Lung microvascular endothelial cell (primary cell): ENCODE measurements around the gene BLOC1S5. TPM values are rescaled to one million over a fixed set of nuclear protein-coding genes. Genes with fewer than 3 reads are reported as not detected.
"Not testable (repeated sequence)": the region's sequence is repeated elsewhere in the genome, so short reads cannot be mapped to it uniquely, and the experiment has no call there.

Experiments used
- DNase-seq, 2 donors: peaks; one replicate each; pipeline versions ENCODE4 v3.0.0 to v3.0.0-alpha.2; 2010; ENCODE audit warnings: low read depth in 2 of 2
- total RNA-seq: library from RNA; depleted of rRNA; stranded (reverse); fragments of >200 nt; gene quantifications from 2 replicates; pipeline ENCODE4 v1.2.1, GENCODE V29; 2014

BLOC1S5 gene
- total RNA-seq, 1 donor from 2014 or later, result 13.7 TPM

DNA sequence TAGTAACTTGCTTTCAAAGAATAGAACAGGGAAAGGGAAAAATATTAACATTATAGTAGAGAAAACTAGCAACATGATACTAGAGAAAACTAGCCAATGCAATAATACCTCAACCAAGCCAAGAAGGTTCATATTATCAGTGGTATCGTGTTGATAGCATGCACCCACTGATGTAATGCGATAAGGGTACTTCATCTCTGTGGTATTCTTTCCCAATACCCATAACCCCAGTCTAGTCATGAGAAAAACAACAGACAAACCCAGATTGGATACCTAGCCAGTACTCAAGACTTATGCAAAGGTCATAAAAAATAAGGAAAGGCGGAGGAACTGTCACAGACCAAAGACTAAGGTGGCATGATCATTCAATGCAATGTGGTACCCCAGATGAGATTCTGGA lies 21.0 kb downstream of the BLOC1S5 start:
- no peak for DNase-seq

DNA sequence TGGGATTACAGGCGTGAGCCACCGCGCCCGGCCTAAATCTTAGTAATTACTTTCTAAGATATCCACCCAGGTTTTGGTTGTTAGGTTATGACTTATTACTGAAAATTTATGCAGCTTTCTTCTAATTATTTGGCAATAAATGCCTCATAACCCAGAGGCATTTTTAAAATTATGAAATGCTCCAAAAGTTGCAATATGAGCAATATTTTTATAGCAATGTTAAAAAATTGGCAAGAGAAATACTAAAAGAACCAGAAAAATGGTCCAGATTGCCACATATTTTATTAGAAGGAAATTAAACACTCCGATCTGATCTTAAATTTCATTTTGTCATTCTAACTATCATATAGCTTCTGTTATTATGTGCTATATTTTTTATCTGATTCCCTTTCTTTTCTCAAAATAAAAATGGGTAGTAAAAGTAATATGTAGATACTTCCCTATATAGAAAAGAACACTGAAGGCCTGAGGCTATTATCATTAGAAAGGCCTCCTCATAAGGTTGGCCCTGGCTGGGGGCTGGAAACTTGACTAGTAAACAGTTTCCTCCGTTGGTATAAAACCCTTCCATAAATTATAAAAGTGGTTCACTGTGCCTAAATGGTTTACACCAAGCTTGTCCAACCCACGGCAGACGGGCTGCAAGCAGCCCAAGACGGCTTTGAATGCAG lies 22.1 kb downstream of the BLOC1S5 start:
- DNase-seq, result no peak

DNA sequence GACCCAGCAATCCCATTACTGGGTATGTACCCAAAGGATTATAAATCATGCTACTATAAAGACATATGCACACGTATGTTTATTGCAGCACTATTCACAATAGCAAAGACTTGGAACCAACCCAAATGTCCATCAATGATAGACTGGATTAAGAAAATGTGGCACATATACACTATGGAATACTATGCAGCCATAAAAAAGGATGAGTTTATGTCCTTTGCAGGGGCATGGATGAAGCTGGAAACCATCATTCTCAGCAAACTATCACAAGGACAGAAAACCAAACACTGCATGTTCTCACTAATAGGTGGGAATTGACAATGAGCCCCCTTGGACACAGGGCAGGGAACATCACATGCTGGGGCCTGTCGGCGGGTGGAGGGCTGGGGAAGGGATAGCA lies 30.1 kb downstream of the BLOC1S5 start:
- DNase-seq, result not testable (repeated sequence)

DNA sequence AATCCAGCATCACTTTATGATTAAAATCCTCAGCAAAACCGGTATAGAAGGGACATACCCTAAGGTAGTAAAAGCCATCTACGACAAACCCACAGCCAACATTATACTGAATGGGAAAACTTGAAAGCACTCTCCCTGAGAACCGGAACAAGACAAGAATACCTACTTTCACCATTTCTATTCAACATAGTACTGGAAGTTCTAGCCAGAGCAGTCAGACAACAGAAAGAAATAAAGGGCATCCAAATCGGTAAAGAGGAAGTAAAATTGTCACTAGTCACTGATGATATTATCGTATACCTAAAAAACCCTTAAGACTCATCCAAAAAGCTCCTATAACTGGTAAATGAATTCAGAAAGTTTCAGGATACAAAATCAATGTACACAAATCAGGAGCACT lies 33.3 kb downstream of the BLOC1S5 start:
- DNase-seq, result no peak

DNA sequence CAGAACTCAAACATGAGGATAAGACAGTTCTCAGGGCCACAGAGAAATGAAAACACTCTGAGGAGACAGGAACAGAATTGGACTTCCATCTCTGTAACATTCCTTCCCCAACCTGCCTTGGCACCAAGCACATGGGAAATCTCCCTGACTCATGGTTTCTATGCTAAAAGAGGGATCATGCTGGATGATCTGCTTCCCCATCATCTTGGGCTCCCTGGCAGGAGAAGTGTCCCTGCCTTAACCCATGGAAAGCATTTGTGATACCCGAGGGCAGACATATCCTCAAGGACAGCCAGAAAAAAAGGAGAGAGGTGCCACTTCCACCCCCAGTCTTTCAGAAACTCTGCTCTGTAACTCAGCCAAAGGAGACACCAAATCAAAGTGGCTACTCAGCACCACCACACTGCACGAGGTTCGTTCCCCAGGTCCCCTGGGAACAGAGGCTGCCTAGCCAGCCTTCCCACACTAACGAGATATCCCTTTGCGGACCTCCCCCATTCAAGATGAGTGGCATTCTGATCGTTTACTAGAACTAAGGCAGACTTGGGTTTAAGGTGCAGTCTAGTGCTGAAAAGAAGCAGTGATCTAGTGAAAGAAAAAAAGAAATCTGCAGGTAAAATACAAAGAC lies 34.8 kb downstream of the BLOC1S5 start:
- peak; percentile 16 to 34 for DNase-seq

DNA sequence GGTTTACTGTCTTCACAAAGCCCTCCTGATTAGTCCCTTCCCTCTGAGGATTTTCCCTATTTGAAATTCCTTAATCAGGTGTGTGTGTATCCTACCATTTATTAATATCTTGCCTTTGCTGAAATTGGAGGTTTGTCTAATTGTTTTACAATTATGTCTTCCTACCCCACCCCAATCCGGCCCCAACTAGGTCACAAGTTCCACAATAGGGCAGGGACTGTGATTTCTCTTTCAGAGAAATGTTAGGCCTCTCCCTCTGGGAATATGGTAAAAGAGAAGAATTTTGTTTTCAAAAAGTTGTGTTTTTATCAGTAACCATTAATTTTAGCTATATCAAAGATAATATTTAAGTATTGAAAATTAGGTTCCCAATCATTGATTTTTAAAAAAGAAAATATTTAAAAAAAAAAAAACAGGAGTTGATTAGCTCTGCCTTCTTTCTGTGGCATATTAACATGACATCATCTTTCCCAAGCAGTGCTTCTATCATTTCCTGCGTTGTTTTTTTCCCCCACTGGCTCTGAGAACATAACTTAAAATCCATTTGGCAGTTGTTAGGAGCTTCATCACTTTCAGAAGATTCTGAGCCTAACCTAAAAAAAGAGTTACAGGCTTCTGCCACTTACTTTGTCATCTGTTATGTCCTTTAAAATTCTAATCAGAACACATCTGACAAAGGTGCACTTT lies 36.1 kb downstream of the BLOC1S5 start:
- peak; percentile 79 to 84 for DNase-seq

DNA sequence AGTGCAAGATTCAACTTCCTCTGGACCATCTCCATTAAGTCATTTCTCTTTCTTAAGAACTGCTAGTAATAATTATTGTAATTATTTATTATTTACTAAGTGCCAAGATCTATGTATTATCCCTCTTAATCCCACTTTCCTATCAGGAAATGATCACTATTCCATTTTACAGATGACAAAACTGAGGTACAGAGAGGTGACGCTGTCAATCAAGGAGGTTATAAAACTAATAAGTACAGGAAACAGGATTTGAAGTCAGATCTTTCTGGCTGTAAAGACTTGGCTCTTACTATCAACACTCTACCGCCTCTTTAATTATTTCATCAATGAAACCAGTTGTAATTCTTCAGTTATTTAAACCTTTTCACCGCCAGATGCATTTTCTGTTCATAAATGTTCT lies 37.4 kb downstream of the BLOC1S5 start:
- DNase-seq, result no peak

DNA sequence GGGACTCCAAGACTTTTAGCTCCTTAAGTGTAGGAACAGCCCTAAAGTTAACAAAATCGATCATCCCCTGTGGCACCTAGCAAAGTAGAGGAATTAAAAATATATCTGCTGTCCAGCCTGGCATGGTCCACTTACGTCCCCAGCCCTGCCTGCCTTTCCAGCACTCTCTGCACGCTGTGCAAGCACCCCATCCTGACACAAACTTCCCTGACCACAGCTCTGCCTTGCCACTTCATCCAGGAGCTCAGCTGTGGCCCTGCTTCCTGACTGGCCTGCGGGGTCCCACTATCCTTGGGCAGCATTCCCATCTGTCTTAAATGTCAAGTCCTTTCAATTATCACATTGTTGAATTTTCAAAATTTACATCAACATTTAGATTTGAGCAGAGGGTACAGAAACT lies 39.0 kb downstream of the BLOC1S5 start:
- no peak for DNase-seq

DNA sequence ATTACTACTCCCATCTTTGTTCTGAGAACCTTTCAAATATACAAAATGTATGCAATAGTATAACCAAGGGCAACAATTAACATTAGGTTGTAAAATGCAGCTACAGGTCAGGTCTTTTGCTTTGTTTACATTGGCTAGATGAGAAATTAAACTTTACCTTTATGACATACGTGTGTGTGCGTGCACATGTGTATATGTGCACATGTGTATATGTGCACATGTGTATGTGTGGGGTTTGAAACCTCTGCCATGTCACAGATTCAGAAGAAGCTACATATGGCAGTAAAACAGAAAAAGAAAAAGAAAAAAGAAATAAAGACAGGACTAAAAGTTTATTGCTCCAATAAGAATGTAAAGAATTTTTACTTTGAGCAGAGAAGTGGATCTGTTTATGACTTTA lies 40.6 kb downstream of the BLOC1S5 start:
- DNase-seq, result no peak

DNA sequence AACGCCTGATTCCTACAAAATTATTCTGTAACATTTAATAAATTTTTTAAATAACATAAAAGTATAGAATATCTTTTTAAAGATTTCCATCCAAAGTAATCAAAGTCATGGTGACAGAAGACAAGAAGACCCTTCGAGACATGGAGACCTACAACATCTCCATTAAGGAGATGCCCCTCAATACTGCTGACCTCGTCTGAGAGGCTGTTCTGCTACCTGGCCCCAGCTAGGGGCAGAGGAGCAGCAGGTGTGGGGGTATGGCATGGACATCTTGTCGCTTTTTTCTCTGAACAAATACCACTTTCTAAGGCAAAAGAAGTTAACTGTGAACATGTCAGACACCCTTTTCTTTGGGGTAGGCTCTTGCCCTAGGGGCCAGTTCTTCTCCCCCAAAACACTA lies 44.1 kb downstream of the BLOC1S5 start:
- DNase-seq, result no peak

DNA sequence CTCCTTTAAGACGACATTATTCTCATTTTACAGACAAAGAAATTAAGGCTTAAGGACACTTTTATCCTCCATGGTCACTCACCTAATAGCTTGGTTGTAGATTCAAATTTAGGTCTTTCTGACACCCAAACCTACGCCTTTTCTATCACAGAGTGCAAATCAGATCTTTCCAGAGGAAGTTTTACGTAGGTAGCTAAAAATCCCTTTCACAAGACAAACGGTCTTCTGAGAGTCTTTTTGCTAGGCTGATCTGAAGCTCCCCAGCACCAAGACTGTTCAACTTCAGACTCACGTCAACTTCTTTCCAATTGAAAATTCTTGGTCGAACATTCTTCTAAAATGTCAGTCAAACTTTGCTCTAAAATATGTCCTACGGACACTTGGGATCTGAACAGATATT lies 46.5 kb downstream of the BLOC1S5 start:
- no peak for DNase-seq

DNA sequence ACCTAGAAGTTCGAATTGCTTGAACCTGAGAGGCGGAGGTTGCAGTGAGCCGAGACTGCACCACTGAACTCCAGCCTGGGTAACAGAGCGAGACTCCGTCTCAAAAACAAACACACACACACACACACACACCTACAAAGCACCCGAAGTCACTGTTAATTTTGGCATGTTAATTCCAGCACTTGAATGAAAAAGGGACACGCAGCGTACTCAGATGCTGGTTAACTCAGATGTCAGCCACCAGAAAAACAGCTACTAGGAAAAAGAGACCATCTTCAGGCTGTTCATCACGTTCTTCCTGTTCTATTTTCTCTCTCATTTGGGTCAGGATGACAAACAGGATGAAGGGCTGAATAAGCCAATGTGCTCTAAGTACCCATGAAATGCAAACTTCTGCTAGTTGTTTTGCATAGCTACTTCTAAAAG lies 46.9 kb downstream of the BLOC1S5 start:
- DNase-seq, result peak in 1 of 2 donors; percentile 5

DNA sequence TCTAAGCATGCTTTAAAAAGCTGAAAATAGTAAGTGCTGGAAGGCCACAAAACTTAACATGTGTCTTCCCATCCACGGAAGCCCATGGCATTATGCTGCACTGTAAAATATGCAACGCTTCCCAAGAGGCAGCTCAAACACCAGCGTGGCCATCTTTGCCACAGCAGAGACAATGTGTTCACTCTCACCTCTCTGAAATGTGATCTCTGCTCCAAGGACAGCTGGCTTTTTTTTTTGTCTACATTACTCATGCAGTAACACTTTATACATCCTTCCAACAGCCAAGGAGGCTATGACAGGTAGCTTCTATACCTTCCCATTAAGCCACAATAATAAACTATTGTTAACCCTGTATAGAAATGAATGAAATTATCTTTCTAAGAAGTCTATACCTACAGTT lies 49.2 kb downstream of the BLOC1S5 start:
- no peak for DNase-seq

DNA sequence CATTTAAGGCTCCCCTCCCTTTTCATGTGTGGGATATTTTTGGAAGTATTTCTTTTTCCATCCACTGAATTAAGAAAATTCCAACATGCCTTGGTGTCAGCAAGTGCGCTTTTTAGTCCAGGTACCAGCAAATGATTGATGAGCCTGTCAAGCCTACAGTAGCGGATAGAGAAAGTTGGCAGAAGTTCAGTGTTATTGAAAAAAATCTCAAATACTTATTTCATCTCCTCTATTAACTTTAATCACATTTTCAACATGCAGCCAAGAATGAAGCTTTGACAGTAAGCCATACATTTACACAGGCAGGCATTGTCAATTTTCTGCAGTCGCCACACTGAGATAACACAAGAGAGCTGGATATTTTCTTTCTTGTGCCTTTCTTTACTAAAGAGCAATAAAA lies 50.4 kb downstream of the BLOC1S5 start:
- DNase-seq, result peak in 1 of 2 donors; percentile 42

DNA sequence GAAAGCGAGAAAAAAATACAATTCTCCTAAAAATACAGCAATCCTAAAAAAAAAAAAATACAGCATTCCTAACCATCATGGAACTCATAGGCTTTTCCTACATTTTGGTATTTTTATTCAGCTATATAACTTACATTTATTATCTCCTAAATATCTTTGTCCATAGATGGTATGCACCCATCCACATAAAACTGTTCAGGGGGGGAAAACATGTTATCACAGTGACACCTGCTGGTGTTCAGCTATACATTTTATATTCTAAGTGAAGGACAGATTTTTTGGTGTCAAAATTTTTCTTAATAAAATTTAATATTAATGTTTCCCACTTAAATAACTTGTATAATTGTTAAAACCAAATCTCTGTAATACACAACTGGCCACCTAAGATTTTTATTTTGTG lies 58.0 kb downstream of the BLOC1S5 start:
- DNase-seq, result peak; percentile 67 to 83

DNA sequence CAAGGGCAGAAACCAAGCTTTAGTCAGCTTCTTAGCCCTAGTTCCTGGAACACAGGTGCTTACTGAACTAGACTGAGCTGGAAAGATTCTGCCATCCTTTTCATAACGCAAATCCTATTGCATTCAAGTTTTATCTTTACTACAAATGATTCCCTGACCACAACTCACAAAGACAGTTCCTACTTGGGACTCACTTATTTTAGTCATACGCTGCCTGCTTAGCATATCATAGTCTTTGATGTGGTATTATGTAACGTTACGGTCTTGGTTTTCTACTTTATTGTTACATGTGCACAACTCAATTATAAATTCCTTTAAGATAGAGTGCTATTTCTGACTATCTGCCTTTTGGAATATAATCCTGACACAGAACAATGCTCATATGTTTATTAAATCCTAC lies 59.1 kb downstream of the BLOC1S5 start:
- no peak for DNase-seq

DNA sequence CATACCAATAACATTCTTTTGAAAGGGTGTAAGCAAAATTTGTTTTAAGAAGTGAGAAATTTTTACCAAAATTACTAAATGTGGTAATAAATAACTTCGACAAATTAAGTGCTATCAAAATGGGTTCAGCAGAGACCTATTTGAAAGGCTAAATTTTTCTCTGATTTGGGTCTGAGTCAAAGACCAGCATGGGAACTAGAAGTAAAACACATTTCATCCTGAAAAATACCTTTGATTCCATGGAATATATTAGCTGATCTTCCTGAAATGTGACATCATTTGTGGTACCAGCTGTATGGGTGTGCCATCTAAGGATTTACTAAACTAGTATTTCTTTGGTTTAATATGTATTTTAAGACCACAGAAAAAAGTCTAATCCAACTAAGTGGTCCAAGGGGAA lies 63.6 kb downstream of the BLOC1S5 start:
- DNase-seq, result peak; percentile 46 to 89

DNA sequence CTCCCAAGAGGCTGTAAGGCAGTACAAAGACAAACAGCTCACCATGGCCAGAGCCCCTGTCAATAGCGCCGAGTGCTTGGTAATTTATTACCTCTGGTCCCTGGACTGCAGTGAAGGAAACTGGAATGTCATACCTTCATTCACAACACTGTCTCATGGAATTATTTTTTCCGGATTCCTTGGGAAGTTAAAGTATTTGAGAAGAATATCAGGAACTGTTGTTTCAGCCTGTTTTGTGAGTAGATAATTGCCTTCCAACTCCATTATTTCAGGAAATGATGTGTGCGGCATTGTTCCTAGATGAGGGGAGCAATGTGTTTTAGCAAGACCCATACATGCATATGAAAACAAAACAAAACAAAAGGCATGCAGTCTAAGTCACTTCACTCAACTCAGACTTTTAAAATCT lies 64.0 kb downstream of the BLOC1S5 start:
- peak; percentile 93 to 97 for DNase-seq

DNA sequence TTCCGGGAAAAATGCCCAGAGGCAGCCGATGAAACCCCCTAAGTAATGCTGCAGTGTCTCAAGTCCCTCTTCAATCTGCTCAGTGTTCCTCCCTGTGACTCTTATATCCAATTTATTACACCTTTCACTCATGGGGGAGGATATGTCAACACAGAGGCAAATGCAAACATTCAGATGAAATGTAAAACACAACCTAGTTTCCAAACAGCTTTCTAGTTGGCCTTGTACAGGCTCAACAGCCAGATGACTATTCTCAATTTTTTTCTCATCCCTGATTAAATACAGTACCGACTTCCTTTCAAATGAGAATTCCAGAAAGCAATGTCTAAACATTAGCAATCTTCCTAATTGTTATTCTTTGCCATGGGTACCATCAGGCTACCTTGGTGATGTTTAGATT lies 65.0 kb downstream of the BLOC1S5 start:
- no peak for DNase-seq

DNA sequence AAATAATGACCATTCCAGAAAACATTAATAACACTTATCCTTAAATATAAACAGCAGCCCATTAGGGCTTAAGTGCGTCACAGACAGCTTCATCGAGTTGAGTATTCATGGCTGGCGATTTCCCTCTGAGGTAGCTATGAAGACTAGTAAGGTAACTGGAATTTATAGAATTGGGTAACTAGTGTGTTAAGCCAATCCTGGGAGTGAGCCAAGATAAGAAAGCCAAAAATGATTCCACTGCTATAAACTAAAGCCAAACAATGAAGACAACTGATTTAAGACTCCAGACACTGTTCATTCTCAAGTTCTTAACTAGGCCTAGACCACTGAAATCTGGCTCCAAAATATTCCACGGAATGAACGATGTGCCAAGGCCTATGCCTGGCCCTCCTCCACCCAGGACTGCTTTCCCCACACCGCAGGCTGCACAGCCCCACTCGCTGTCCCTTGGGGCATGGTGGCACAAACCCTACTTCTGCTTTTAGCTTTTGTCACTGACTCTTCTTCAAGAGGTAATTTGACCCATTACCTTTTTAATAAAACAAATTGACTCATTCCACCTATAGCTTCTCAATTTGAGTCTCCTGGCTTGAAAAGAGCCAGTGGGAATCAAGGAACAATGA lies 66.0 kb downstream of the BLOC1S5 start:
- DNase-seq, result no peak

DNA sequence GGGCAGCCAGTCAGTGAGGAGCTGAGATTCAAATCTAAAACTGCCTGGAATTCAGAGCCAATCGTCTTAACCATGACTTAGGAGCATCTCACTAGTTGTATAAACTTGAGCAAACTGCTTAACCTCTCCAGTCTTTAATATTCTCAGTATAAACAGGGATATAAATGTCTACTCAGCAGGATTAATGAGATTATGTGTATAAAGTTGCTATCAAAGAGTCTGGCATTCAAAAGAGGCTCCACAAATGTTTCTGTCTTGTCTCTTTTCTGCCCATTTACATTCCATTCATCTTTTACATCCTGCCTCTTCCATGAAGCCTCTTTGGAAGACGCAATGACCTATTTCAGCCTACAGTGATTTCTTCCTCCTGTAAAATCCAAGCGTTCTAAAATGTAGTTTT lies 66.9 kb downstream of the BLOC1S5 start:
- DNase-seq, result no peak

DNA sequence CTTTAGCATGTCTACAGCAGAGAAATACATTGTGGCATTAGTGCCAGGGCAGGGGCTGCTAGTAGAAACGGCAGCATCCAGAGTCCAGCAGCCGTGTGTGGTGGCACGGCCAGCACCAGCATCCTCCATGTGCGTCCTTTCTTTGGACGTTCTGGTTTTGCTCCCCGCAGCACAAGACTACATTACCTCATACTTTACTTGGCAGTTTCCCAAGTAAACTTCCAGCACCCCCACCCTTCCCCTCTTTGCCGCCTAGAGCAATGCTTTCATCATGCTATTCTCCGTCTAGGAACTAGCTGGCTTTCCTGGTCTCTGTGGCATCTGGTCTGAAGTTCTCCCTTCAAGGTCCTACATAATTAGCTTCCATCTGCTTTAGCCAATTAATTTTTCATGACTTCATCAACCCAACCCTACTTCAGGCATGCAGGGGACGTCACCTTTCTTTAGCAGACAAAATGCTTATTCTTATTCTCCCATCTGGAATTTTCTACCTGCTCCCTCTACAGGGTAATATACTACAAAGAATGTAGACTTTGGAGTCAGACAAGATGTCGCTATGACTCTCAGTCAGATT lies 67.6 kb downstream of the BLOC1S5 start:
- DNase-seq, result peak; percentile 91 to 92
